ENCODE results near the gene KCNAB1.
"Not testable (repeated sequence)": the region's sequence is repeated elsewhere in the genome, so short reads cannot be mapped to it uniquely, and the experiment has no call there.

KCNAB1 gene

DNA sequence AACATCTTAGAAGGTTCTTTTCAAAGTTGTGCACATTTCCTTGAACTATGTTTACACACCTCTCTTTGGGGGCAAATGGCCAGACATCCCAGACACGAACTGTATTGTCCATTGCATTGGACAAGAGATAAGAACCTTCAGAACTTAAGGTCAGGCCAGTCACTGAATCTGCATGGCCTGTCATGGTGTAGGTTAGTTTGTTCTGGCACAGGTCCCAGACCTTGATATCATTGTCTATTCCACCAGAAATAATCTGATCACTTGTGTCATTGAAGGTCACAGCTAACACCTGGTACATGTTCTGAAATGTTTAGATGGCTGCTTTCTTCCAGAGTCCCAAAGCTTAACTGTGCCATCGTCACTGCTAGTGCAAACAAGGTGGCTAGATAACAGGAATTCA is 55.7 kb downstream of the KCNAB1 start:
- DNase-seq (ENCODE audit: low read depth in 2 of 2), result no peak

DNA sequence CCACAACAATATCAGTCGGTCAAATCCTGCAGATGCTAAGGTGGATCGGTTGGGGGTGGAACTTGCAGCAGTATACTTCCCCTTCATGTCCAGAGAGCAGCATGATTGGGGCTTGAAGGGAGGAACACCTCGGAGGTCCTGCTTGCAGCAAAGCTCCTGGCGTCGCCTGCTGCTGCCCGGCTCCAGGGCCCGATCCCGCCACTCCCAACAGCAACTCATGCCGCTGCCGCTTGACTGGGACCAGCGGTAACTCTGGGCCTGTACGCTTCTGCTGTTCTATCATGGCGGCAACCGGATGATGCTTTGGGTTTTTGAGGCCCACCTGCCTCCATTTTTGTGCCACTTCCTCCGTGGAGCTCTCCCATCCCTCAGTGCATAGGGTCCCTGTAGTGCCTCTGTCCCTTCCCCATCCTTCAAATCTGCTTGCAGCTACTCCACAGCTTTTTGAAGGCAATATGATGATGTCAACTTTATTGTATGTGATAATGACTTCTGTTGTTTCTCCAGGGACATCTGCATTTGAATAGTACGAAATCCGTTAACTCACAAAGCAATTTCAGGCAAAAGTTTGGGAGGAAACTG is 56.3 kb downstream of the KCNAB1 start:
- no peak for DNase-seq (ENCODE audit: low read depth in 2 of 2)

DNA sequence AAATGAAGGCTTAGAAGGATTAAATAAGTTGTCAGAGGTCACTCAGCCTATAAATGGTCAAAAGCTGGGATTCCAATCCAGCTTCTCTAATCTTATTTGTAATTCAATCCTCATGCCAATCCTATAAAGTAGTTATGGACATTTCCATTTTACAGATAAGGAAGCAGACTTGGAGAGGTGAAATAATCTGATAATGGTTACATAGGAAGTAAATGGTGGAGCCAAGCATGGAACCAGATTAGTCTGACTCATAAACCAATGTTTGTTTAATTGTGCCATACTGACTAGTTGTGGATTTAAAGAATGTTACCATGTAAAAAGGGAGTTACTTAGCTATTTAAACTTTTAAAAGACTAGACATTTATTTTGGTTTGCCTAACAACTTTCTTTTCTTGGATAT is 59.7 kb downstream of the KCNAB1 start:
- DNase-seq (ENCODE audit: low read depth in 2 of 2), result no peak

DNA sequence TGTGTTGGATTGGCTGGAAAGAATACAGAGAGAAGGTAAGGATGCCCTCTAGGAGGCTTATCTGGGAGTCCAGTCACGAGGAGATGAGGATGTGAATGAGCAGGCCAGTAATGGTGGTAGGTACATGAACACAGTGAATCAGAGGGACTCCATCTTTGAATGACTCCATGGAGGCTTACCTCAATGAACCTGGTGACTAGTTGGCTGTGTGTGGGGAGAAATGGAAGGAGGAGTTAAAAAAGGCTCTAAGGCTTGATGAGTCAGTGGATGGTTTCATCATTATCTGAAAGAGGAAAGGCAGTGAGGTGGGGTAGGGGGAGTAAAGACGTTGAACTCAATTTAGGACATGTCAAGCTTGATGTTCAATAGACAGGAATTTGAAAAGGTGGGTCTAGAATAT is 61.1 kb downstream of the KCNAB1 start:
- DNase-seq (ENCODE audit: low read depth in 2 of 2), result no peak

DNA sequence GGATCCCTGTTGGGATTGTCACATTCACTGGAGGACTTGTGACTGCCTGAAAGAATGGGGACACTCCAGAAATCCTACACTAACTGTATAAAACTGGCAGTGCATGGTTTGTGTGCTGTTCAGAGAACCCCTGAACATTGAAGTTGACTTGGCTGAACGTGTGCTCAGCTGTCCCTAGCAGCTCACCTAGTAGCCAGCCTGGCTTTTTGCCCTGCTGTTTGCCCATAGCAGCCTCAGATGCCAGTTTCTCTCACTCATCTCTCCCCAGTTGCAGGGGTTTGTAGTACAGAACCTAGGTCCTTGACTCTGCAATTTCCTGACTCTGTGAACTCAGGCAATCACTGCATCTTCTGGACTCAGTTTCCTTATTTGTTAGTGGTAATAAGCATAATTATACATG is 63.0 kb downstream of the KCNAB1 start:
- no peak for DNase-seq (ENCODE audit: low read depth in 2 of 2)

DNA sequence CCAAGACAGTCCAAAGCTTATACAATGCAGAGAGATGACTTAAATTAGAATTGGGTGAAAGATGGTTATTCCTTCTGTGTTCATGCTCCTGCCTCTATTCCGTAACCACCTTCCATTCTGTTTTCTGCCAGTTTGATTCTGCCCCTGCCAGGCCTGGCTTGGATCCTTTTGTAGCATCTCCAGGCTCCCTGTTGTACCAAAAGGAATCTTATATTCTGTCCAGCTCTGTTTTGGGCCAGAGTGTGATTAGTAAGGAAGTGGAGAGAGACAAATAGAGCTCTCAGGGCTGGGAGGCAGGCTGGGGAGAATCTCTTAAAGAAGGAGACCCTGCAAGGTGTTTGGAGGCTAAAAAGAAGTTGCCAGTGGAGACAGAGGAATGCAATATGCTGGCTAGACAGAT is 63.8 kb downstream of the KCNAB1 start:
- no peak for DNase-seq (ENCODE audit: low read depth in 2 of 2)

DNA sequence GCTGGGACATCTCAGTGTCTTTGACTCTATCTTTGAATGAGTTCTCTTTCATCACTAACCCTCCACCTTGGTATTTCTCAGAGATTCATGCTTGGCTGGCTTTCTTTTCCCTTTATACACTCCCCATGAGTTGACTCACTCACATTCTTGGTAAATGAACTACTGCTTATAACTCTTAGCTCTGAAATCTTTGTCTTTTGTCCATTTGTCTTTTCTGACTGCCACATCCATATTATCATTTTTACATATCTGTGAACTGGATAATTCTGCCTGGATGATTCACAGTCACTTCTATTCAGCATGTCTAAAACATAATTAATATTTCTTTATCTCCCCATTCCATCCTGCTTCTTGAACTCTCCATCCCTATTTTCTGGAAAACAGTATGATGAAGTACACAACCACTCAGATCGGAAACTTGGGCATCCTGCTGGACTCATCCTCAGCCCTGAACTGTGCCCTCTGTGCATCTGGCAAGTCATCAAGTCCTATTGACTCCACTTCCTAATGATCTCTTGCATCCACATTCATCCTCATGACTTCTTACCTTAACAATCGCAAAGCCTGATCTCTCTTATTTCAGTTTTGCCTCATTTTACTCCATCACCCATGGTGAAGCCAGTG is 66.9 kb downstream of the KCNAB1 start:
- no peak for DNase-seq (ENCODE audit: low read depth in 2 of 2)

DNA sequence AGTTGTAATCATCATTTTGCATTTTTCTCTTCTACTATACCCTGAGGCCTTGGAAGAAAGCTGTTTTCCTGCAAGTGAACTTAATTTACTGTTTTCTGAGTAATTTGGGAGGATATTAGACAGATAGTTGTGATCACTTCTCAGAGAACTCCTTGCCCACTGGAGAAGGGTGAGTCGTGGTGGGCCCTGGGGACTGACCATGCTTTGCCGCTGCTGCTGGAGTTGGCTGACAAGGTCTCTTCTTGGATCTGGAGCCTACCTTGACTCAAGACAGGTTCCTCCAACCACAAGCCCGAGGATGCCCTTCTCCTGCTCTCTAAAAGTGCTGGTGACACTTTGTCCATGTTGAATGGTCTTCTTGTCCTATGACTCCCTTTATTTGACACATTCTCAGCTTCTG is 68.4 kb downstream of the KCNAB1 start:
- no peak for DNase-seq (ENCODE audit: low read depth in 2 of 2)

DNA sequence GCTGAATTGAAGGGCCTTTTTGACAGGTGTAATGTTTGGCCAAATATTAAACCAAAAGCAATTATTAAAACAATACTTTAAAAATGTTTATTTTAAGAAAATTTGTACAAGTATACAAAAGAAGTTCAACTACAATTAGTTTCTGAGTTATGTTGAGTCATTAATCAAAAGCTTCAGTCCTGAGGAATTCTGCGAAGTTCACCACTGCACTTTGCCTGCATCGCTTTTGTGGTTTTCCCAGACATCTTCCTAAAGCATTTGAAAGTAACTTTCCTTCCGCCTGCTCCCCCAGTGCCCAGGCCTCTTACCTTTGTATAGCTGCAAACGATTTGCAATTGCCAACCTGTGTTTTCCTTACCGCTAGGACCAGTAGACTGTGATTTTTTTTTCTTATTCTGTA is 69.5 kb downstream of the KCNAB1 start:
- no peak for DNase-seq (ENCODE audit: low read depth in 2 of 2)

DNA sequence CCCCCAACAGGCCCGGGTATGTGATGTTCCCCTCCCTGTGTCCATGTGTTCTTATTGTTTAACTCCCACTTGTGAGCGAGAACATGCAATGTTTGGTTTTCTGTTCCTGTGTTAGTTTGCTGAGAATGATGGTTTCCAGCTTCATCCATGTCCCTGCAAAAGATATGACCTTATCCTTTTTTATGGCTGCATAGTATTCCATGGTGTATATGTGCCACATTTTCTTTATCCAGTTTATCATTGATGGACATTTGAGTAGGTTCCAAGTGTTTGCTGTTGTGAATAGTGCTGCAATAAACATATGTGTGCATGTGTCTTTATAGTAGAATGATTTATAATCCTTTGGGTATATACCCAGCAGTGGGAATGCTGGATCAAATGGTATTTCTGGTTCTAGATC is 74.6 kb downstream of the KCNAB1 start:
- DNase-seq (ENCODE audit: low read depth in 2 of 2), result not testable (repeated sequence)

DNA sequence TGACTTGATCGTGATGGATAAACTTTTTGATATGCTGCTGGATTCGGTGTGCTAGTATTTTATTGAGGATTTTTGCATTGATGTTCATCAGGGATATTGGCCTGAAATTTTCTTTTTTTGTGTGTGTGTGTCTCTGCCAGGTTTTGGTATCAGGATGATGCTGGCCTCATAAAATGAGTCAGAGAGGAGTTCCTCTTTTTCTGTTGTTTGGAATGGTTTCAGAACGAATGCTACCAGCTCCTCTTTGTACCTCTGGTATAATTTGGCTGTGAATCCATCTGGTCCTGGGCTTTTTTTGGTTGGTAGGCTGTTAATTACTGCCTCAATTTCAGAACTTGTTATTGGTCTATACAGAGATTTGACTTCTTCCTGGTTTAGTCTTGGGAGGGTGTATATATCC is 76.8 kb downstream of the KCNAB1 start:
- not testable (repeated sequence) for DNase-seq (ENCODE audit: low read depth in 2 of 2)

DNA sequence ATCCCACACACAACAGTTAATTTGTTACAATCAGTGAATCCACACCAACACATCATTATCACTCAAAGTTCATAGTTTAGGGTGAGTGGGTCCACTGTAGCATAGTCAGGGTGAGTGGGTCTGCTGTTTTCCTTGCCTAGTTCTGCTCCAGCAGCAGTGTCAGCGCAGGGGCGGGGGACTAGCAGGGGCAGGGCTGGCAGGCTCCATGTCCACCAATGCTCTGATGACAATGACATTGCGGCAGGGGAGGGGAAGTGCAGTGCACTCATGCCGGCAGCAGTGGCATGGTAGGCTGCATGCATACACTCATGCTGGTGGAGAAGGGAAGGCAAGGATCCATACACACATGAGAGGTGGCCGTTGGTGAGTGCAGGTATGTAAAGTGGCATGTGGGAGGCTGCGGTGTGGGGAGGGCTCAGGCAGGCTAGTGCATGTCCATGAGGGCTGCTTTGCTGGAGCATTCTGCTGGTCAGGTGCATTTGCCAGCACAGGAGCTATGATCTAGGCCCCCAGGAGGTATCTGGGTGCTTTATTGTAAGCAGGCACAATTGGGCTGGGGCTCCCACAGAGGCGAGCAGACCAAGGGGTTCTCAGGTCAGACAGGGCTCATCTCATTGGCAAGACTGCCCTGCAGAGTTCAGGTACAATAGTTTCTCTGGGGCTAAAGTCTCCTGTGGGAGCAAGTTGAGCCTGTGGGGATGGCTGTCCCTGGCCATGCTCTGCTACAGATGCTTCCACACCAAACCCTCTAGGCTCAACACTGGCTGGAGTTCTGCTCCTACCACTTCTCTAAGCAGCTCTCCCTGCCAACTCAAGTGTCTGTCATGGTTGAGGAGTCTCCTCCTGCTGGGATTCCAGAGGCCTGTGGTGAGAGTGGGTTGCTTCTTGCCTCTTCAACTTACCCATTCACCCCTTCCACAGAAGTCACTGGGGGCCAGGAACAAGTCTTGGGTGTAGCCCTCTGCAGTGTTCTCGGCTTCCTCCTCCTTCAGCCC is 81.3 kb downstream of the KCNAB1 start:
- DNase-seq (ENCODE audit: low read depth in 2 of 2), result no peak

DNA sequence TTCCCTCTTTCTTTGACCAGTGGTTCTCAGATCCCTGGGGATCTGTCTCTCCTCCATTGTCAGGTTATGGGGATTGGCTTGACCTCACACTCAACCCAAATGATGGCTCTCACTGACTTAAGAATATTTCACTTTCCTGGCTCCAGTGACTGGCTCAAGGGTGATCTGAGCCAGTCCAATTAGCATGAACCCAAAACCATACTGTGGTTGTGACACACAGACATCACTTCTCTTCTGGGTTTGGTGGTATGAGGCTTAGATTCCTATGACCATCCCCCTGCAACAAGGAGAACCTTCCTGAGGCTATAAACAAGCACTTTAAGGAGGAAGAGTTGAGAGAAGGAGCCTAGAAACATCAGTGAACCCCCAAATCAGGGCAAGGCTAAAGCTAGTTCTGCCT is 85.8 kb downstream of the KCNAB1 start:
- no peak for DNase-seq (ENCODE audit: low read depth in 2 of 2)

DNA sequence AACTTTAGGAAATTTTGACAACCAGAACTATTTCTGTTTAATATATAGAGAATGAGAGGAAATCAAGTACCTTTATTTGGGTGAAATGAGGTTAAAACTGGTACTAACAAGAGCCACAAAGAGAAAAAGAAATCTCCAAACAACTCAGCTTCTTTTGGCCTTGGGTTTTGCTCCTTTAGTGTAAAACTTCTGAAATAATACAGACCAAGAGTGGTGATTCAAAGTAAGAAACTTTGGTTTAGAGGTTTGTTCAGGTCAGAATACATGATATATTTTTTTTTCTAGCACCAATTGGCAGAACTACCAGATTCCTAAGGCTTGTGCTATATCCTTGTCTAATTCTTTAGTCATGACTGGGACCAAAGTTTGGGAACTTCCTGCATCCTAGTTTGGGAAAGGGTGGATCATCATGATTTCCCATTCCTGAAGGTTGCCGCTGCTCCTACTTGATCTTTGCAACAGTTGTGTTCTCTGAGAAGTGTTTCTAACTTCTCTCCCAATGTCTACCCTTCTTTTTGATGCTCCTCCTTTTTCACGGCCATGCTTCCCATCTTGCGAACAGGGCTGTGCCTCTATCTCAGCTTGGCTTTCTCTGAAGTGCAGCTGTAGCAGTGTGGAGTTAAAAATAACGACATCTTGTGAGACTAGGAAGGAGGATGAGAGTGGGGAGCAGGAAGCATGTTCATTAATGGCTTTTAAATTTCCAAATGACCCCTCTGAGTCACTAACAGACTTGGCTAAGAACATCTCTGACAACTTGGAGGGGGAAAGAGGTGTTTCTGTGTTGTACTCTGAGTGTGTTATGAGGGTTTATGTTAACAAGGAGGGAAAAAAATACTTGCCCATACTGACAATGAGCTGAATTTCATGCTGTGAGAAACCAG is 87.7 kb downstream of the KCNAB1 start:
- DNase-seq (ENCODE audit: low read depth in 2 of 2), result no peak

DNA sequence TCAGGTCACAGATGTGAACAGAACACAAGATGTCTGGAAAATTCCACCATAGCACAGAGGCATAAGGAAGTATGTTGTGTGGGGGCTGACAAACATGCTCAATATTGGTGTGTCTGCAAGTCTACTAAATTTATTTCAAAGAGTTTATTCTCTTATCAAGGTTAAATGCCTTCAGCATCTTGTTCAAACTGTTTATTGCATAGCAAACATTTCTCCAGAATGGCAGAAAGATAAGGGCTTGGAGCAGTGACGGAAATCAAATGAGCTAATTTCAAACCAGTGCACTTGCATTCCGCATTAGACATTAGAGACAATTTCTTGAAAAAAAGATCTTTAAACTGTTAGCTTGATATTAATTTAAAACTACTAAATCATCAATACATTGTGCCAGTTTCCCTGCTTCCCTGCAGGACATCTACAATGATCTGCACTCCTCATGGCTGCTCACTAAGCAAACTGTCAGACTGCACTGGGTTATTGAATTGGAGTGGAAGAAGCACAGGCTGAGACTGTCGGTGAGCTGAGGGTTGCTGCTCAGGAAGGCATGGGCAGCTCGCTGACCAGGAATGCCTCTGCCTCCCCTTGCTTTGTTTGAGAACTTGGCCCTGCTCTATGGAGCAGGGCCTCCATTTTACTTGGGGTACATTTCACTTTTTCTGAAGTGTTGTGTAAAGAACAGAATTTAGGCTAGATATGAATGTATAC is 89.4 kb downstream of the KCNAB1 start:
- DNase-seq (ENCODE audit: low read depth in 2 of 2), result no peak

DNA sequence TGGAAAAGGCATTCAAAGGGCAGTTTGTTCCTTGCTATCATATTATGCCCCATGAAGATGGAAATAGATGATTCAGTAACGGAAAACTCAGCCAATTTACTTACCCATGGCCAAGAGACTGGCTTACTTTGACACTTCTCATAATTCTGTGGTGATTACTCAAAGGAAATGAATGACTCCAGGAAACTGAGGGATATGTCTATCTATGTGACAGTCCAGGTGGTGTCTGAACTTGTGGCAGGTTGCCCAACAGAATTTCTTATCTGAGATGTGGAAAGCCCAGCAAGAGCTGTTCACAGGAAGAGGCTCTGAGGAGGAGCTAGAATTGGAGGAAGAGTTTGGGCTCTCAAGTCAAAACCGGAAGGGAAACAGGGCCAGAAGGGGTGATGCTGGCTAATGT is 91.2 kb downstream of the KCNAB1 start:
- DNase-seq (ENCODE audit: low read depth in 2 of 2), result no peak

DNA sequence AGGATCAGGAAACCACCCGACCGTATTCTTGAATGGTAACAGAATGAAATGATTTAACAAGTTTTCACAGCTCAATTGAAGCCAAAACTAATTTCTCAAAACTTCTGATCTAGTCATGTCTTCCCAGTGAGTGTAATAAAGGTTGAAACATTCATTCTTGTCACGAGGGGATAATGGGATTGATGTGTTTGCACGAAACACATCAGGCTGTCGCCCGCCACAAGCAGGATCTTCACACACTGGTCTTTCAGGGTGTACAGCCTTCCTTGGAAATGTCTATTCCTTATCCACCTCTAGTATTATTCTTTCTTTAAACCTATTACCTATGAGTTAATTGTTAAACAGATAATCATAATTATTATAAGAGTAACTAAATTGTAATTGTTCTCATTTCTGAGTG is 94.3 kb downstream of the KCNAB1 start:
- DNase-seq (ENCODE audit: low read depth in 2 of 2), result no peak

DNA sequence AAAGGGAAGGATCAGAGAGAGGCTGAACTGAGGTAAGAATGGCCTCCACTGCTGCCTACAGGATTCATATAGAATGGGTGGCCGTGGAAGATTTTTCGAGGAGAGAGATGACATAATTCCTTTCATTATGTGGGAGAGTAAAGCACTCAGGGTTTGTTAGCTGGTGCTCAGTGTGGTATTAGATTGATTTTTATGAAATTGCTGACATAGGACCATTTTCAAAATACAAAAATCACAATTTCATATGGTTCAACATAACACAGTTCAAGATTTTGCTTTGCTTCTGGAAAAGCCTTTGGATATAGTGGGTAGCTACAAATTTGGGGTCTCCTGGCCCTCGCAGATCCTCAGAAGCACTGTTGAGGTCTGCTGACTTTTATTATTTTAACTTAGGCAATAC is 95.4 kb downstream of the KCNAB1 start:
- DNase-seq (ENCODE audit: low read depth in 2 of 2), result no peak

DNA sequence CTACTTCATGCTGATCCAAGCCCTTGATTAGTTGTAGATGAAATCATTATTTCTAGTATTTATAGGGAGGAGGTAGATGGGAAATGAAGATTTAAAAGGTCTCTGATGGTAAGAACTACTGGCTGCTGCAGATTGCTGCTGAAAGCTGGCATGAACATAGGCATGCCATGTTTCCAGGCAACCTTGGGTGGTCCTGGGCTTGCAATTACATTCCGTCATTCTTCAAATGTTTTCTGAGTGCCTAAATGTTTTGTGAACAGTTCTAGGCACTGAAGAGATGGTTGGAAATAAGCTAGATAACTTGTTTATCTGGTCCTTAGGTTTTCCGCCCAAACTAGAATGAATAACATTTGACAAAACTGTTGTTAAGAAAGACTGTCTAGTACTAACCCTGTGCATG is 95.8 kb downstream of the KCNAB1 start:
- no peak for DNase-seq (ENCODE audit: low read depth in 2 of 2)

DNA sequence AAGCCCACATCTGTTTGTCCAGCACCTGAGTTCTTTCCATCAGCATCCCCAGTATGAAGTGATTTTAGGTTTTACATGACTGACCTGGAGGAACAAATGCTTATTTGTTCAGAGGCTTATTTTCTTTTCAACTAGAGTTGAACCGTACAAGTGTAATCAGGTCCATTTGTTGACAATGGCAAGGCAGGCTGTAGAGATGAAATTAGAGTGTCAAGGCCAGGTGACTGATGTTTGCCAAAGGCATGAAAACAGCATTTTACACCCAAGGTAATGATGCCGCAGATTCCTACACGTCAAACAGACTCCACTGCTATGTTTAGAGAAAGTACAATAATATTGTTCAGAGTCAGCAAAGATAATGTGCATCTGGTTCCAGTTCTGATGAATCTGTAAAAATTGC is 96.5 kb downstream of the KCNAB1 start:
- DNase-seq (ENCODE audit: low read depth in 2 of 2), result no peak

DNA sequence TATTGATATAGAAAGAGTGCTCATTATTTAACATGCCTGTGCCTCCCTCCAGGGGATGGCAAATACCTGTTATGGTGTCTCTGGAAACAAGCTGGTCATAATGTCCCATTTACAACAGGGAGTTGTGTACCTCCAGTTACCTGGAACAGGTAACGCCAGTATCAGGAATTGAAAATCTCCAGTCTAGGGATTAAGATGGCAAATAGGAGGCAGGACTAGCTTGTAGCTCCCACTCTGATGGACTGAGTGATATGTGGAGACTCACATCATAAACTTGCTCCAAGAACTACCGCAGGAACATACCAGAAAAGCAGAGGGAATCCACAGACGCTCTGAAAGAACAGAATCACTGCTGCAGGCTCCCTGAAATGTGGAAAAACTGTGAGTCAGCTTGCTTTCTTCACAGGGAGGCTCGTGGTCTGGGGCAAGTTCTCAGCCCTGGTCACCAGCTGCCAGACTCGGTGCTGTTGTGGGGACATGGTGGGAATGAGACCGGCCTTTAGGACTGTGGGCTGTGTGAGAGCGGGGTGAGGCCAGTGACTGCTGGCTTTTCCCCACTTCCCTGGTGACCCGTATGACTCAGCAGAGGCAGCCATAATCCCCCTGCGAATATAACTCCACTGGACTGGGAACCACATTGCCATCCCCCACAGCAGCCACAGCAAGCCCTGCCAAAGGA is 97.4 kb downstream of the KCNAB1 start:
- DNase-seq (ENCODE audit: low read depth in 2 of 2), result no peak

All from activated CD8-positive, alpha-beta memory T cell treated with anti-CD3 and anti-CD28 coated beads for 4 hours (primary cell).